Activated CD8-positive, alpha-beta T cell treated with anti-CD3 and anti-CD28 coated beads for 36 hours (primary cell): ENCODE results near the gene DICER1. TPM values are rescaled to one million over a fixed set of nuclear protein-coding genes. Genes with fewer than 3 reads are reported as not detected.

ENCODE experiments used
- ATAC-seq: fragments of 200-7000 bp; cut with Tn5 transposase; one replicate; pipeline ENCODE4 v1.10.0; 2021; ENCODE audit warnings: mild to moderate bottlenecking, moderate library complexity
- CTCF ChIA-PET: fragments of 350-600 bp; sonication (Branson Sonifier 250); formaldehyde crosslinking; loops from one replicate; lab custom pipeline; 2021; ENCODE audit warnings: antibody characterized with exemption; lab: Charles Lee
- POLR2A ChIA-PET: fragments of 350-600 bp; sonication (Branson Sonifier 250); formaldehyde crosslinking; loops from one replicate; lab custom pipeline; 2021; ENCODE audit warnings: antibody characterized with exemption; lab: Charles Lee
- DNase-seq: peaks from one replicate; pipeline ENCODE4 v3.0.0-alpha.2; 2020
- H3K27ac Mint-ChIP-seq: one replicate; pipeline ENCODE4 v1.8.0; 2021; ENCODE audit warnings: mild to moderate bottlenecking, mixed read lengths
- H3K27me3 Mint-ChIP-seq: one replicate; pipeline ENCODE4 v1.8.0; 2021; ENCODE audit warnings: mixed read lengths
- H3K36me3 Mint-ChIP-seq: one replicate; pipeline ENCODE4 v1.8.0; 2021; ENCODE audit warnings: low read depth, mixed read lengths
- H3K4me1 Mint-ChIP-seq: one replicate; pipeline ENCODE4 v1.8.0; 2021; ENCODE audit warnings: low read depth, mixed read lengths
- H3K4me3 Mint-ChIP-seq: one replicate; pipeline ENCODE4 v1.8.0; 2021; ENCODE audit warnings: mild to moderate bottlenecking, moderate library complexity, mixed read lengths
- H3K9me3 Mint-ChIP-seq: one replicate; pipeline ENCODE4 v1.8.0; 2021; ENCODE audit warnings: mixed read lengths
- intact Hi-C: fragments of 100-400 bp; cut with micrococcal nuclease; formaldehyde crosslinking; loops from one replicate; pipeline ENCODE4 v1.10.0; 2022
- total RNA-seq, 2 experiments: library from RNA; stranded (reverse); gene quantifications; one replicate each; pipeline ENCODE4 v1.2.3, GENCODE V29; 2021
- TF ChIP-seq, protein P1 (sequence below): fragments of 200-600 bp; IDR thresholded peaks from one replicate; pipeline ENCODE4 v1.8.0; 2022; ENCODE audit warnings: antibody characterized with exemption, mild to moderate bottlenecking

Gene DICER1
- total RNA-seq, 2 experiments from 2014 or later = 45.3 to 50.3 TPM

DNA sequence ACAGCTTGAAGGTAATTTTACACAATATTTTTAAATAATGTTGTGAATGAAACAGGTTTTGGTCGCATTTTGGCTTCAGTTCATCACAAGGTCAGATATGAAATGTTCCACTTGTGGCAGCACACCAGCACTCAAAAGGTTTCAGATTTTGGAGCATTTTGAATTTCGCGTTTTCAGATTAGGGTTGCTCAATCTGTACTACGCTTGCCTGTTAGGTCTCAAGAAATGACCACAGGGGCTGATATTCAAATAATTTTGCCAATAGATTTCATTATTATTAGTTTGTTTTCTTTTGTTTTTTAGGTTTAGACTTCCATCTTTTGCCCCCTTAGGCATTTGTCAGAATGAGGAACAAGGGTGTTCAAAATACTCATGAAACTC lies 29.8 kb downstream of the DICER1 start:
- H3K4me3 Mint-ChIP-seq = no peak overlapping the region
- CTCF ChIA-PET = interaction anchor here (0.6 kb wide), 1 partner anchor 10 kb away, joined by 3 read pairs; no protein-coding TSS in a partner anchor
- peaks cover 56% of the 10 kb centered on the region for H3K36me3 Mint-ChIP-seq
- TF ChIP-seq, protein P1, sequence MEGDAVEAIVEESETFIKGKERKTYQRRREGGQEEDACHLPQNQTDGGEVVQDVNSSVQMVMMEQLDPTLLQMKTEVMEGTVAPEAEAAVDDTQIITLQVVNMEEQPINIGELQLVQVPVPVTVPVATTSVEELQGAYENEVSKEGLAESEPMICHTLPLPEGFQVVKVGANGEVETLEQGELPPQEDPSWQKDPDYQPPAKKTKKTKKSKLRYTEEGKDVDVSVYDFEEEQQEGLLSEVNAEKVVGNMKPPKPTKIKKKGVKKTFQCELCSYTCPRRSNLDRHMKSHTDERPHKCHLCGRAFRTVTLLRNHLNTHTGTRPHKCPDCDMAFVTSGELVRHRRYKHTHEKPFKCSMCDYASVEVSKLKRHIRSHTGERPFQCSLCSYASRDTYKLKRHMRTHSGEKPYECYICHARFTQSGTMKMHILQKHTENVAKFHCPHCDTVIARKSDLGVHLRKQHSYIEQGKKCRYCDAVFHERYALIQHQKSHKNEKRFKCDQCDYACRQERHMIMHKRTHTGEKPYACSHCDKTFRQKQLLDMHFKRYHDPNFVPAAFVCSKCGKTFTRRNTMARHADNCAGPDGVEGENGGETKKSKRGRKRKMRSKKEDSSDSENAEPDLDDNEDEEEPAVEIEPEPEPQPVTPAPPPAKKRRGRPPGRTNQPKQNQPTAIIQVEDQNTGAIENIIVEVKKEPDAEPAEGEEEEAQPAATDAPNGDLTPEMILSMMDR = no peak
- POLR2A ChIA-PET = no interaction called here
- DNase-seq (no peak), ATAC-seq (no peak)
- no peak overlapping the region for H3K27ac Mint-ChIP-seq
- no peaks in the 10 kb centered on the region for H3K27me3 Mint-ChIP-seq
- intact Hi-C loops = no loop called here
- H3K4me1 Mint-ChIP-seq = peaks cover 21% of the 10 kb centered on the region
- H3K9me3 Mint-ChIP-seq = no peaks in the 10 kb centered on the region

DNA sequence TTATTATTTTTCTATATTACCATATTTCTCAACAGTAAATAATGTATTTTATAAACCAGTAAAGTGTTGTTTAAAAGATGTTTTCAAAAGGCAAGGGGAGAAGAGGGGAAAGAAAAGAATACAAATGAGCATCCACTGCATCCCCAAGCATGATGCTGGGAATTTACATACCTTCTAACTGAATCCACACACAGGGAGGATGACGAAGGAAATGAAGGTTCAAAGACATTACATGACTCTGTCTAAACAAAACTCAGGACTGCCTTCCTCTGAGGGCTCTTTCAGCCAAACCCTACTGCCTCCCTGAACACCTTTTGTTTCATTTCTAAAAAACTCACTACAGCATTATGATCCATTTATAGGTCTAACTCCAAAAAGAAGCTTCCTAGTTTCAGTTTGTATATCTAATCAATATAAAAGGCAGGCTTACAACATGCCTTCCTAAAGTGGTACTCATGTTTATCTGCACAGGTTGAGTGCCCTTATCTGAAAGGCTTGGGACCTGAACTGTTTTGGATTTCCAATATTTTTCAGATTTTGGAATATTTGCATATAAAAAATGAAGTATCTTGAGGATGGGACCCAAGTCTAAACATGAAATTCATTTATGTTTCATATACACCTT lies 30.3 kb downstream of the DICER1 start:
- Mint-ChIP-seq H3K27me3 (no peaks in the 10 kb centered on the region), H3K4me1 (peaks cover 21% of the 10 kb centered on the region), H3K36me3 (peaks cover 57% of the 10 kb centered on the region), H3K27ac (no peak overlapping the region), H3K9me3 (no peaks in the 10 kb centered on the region), H3K4me3 (no peak overlapping the region)
- ChIA-PET CTCF (interaction anchor here (0.6 kb wide), 1 partner anchor 11 kb away, joined by 3 read pairs; no protein-coding TSS in a partner anchor), POLR2A (no interaction called here)
- TF ChIP-seq, protein P1 = no peak
- ATAC-seq (no peak), DNase-seq (no peak)
- intact Hi-C loops = no loop called here

DNA sequence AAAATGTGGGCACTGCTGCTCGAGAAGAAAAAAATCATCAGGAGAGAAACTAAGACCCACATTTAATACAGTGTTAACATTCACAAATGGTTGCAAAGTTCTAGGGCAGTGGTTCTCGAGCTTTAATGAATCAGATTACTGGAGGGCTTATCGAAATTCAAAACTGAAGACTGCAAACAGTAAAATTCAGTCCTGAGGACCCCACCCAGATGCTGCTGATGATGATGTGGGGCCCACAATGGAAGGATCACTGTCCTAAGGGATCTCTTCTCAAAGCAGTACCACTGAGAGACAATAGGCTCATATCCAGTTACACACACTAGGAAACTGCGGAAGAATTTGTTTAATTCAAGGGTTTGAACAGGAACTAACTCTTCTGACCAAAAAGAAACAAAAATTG lies 31.4 kb downstream of the DICER1 start:
- TF ChIP-seq, protein P1 = no peak
- no peaks in the 10 kb centered on the region for H3K27me3 Mint-ChIP-seq
- H3K9me3 Mint-ChIP-seq = no peaks in the 10 kb centered on the region
- H3K27ac Mint-ChIP-seq = no peak overlapping the region
- no peak for DNase-seq
- H3K4me1 Mint-ChIP-seq = peaks cover 21% of the 10 kb centered on the region
- ChIA-PET POLR2A (no interaction called here), CTCF (no interaction called here)
- peaks cover 53% of the 10 kb centered on the region for H3K36me3 Mint-ChIP-seq
- ATAC-seq = no peak
- intact Hi-C loops = no loop called here
- H3K4me3 Mint-ChIP-seq = no peak overlapping the region

DNA sequence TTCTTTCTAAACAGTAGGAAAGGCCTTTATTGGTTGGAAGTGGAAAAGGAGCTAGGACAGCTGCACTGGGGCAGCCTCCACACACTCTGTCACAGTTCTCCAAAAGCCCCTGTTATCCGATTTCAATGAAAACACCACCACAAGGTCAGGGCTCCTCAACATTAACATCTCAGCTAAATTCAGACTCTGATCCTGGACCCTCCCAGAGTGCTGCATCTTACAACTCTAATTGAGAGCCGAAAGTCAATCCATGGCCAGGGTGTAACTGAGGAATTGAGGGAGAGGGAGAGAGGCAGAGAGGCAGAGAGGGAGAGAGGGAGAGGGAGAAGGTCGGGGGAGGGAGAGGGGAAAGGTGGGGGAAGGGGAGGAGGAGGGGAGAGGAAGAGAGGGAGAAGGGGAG lies 32.1 kb downstream of the DICER1 start:
- Mint-ChIP-seq H3K27ac (no peak overlapping the region), H3K4me3 (no peak overlapping the region), H3K4me1 (peaks cover 21% of the 10 kb centered on the region), H3K36me3 (peaks cover 52% of the 10 kb centered on the region), H3K27me3 (no peaks in the 10 kb centered on the region), H3K9me3 (no peaks in the 10 kb centered on the region)
- ChIA-PET CTCF (no interaction called here), POLR2A (interaction anchor here (0.9 kb wide), 1 partner anchor 31 kb away, joined by 3 read pairs; no protein-coding TSS in a partner anchor)
- DNase-seq = no peak
- no peak for ATAC-seq
- intact Hi-C loops = no loop called here
- TF ChIP-seq, protein P1 = no peak

DNA sequence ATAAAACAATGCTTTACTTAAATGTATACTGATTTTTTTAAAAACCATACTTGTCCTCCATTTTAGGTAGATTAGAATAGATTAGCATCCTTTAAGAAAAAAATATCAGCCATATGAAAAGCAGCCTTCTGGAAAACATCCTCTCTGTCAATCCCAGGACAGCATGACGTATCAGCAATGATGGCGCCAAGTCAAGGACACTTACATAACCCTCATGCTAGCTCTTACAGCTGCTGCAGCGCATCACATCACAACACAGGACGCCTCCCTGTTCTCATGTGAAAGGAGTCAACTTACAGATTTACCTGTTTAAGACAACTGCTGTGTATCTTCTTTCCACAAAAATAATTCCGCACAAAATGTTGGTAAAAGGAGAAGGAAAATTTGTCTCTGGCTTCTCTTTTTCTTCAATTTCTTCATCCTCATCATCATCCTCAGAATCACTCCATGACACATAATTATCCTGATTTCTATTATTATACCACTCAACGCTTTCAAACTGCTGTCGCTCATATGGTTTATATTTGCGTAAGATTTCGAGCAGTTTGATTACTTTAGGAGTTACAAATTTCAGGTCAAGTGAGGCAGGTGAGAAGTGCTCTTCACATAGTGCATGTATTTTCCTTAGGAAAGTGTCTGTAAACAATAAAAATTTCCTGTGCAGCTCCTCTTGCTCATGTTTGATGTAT lies 33.3 kb downstream of the DICER1 start:
- POLR2A ChIA-PET = interaction anchor here (0.9 kb wide), 1 partner anchor 32 kb away, joined by 3 read pairs; no protein-coding TSS in a partner anchor
- H3K36me3 Mint-ChIP-seq = peaks cover 43% of the 10 kb centered on the region
- intact Hi-C loops = no loop called here
- CTCF ChIA-PET = no interaction called here
- H3K4me3 Mint-ChIP-seq = no peak overlapping the region
- DNase-seq (no peak), ATAC-seq (no peak)
- peaks cover 18% of the 10 kb centered on the region for H3K4me1 Mint-ChIP-seq
- H3K27ac Mint-ChIP-seq = no peak overlapping the region
- no peaks in the 10 kb centered on the region for H3K9me3 Mint-ChIP-seq
- TF ChIP-seq, protein P1 = no peak
- no peaks in the 10 kb centered on the region for H3K27me3 Mint-ChIP-seq
